ENCODE data around the gene MRNIP.

Gene MRNIP

DNA sequence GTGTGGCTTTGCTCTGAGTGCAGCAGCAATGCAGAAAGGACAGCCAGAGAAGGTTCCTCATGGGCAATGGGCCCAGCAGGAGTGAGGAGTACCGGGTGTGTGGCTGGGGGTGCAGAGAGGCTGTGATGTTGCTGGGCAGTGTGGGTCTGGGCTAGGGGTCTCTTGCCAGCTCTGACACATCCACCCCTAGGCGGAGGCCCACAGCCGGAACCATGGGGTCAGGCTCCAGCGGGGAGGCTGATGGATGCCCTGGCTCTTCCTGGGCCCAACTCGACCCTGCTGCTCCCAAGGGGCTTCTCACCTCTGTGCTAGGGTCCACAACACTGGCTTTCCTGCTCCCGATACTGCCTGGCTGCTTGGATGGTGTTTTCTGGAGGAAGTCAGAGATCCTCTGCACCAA lies 29.2 kb upstream of the MRNIP start:
- TF ChIP-seq TCF12 (IDR thresholded peaks at IDR 0.05; ENCODE audit: low read depth) = no peak

DNA sequence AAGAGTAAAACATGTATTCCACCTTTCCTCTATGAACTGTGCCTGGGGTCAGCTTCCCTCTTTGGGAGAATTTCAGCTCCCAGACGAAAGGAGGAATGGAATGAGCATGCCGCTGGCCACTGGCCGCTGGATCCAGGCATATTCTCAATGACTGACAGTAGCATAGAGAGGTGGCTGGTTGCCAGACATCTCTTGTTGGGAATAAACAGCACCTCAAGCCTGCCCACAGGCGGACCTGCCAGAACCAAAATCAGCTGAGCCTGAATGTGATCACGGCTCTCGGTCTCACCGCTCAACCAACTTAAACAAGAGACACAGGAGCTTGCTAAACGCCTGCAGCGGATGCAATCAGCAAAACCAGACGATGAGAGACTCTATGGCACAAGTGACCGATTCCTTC lies 28.5 kb upstream of the MRNIP start:
- TF ChIP-seq YY1 (IDR thresholded peaks at IDR 0.05; ENCODE audit: low read depth) (no peak), CEBPB (IDR thresholded peaks at IDR 0.05) (no peak), REST (IDR thresholded peaks at IDR 0.05; ENCODE audit: low read depth) (no peak), TEAD4 (IDR thresholded peaks at IDR 0.05) (no peak), CREB1 (IDR thresholded peaks at IDR 0.05; ENCODE audit: low read depth) (no peak), EP300 (IDR thresholded peaks at IDR 0.05; ENCODE audit: borderline replicate concordance) (no peak), NFIC (IDR thresholded peaks at IDR 0.05) (no peak), TAF1 (IDR thresholded peaks at IDR 0.05; ENCODE audit: low read depth) (no peak), ZBTB7A (IDR thresholded peaks at IDR 0.05; ENCODE audit: low read depth) (no peak), EGR1 (IDR thresholded peaks at IDR 0.05) (no peak), RAD21 (IDR thresholded peaks at IDR 0.05; ENCODE audit: low read depth) (no peak), FOXM1 (IDR thresholded peaks at IDR 0.05; ENCODE audit: borderline replicate concordance, low read depth) (no peak), TCF12 (IDR thresholded peaks at IDR 0.05; ENCODE audit: low read depth) (no peak), USF1 (IDR thresholded peaks at IDR 0.05) (no peak)
- TF ChIP-seq, protein P1, sequence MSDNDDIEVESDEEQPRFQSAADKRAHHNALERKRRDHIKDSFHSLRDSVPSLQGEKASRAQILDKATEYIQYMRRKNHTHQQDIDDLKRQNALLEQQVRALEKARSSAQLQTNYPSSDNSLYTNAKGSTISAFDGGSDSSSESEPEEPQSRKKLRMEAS (IDR thresholded peaks at IDR 0.05) = no peak

GRCh38 chr5:179886190-179886911 lies 27.7 kb upstream of the MRNIP start:
- TF ChIP-seq RAD21 (IDR thresholded peaks at IDR 0.05; ENCODE audit: low read depth) (no peak), CREB1 (IDR thresholded peaks at IDR 0.05; ENCODE audit: low read depth) (no peak), EGR1 (IDR thresholded peaks at IDR 0.05) (no peak), REST (IDR thresholded peaks at IDR 0.05; ENCODE audit: low read depth) (no peak), USF1 (IDR thresholded peaks at IDR 0.05) (no peak), TAF1 (IDR thresholded peaks at IDR 0.05; ENCODE audit: low read depth) (no peak), EP300 (IDR thresholded peaks at IDR 0.05; ENCODE audit: borderline replicate concordance) (no peak), NFIC (IDR thresholded peaks at IDR 0.05) (no peak), CEBPB (IDR thresholded peaks at IDR 0.05) (no peak), FOXM1 (IDR thresholded peaks at IDR 0.05; ENCODE audit: borderline replicate concordance, low read depth) (no peak)
- TF ChIP-seq, protein P1 (IDR thresholded peaks at IDR 0.05) = no peak

- no peak for TF ChIP-seq EP300 (IDR thresholded peaks at IDR 0.05; ENCODE audit: borderline replicate concordance)
- TF ChIP-seq, protein P1 (IDR thresholded peaks at IDR 0.05) = no peak
- no peak for TF ChIP-seq TAF1 (IDR thresholded peaks at IDR 0.05; ENCODE audit: low read depth)
- no peak for TF ChIP-seq CREB1 (IDR thresholded peaks at IDR 0.05; ENCODE audit: low read depth)
- no peak for TF ChIP-seq EGR1 (IDR thresholded peaks at IDR 0.05)
- TF ChIP-seq CEBPB (IDR thresholded peaks at IDR 0.05) = no peak
- TF ChIP-seq TCF12 (IDR thresholded peaks at IDR 0.05; ENCODE audit: low read depth) = no peak
- no peak for TF ChIP-seq YY1 (IDR thresholded peaks at IDR 0.05; ENCODE audit: low read depth)
- no peak for TF ChIP-seq TEAD4 (IDR thresholded peaks at IDR 0.05)
- no peak for TF ChIP-seq FOXM1 (IDR thresholded peaks at IDR 0.05; ENCODE audit: borderline replicate concordance, low read depth)
These were observed 27.0 kb upstream of the MRNIP start for GRCh38 chr5:179885491-179886090.

DNA sequence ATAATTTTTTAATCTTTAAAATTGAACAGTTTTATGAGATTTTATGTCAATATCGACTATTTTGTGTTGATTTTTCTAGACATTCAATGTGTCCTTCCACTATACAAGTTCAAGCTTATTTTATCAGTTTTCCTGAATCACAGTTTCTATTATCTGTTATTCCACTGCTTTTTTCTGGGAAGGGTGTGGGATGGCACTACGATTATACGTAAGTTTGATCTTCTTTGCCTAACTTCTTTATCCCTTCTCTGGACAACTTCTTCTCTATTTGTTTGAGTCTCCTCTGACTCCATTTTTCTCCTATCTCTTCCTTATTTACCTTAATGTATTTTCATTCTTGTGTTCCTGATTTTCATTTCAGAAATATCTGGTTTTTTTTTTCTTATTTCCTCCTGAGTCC lies 24.5 kb upstream of the MRNIP start:
- TF ChIP-seq TCF12 (IDR thresholded peaks at IDR 0.05; ENCODE audit: low read depth) (no peak), ZBTB7A (IDR thresholded peaks at IDR 0.05; ENCODE audit: low read depth) (no peak)

DNA sequence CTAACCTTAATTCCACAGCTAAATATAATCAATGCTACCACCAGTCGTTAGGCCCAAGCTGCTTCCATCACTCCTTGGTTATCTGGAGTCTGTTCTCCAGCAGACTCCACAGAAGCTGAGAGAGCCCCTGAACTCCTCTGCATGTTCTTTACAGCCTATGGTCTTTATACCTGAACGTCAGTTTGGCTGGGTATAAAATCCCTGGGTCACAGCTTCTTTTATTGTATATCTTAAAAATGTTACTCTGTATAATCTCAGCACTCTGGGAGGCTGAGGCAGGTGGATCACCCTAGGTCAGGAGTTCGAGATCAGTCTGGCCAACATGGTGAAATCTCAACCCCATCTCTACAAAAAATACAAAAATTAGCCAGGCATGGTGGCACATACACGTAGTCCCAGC lies 23.7 kb upstream of the MRNIP start:
- TF ChIP-seq CEBPB (IDR thresholded peaks at IDR 0.05) (no peak), EP300 (IDR thresholded peaks at IDR 0.05; ENCODE audit: borderline replicate concordance) (no peak), YY1 (IDR thresholded peaks at IDR 0.05; ENCODE audit: low read depth) (no peak), TEAD4 (IDR thresholded peaks at IDR 0.05) (no peak), FOXM1 (IDR thresholded peaks at IDR 0.05; ENCODE audit: borderline replicate concordance, low read depth) (no peak)
